GM12878 (cell line): ENCODE measurements around the gene USB1.

ENCODE experiments used
- EP300 ChIP-seq, 2 experiments: fragments of 150-350 bp in 1 of 2; IDR thresholded peaks; 2 replicates each; pipeline ENCODE4 v1.6.1; 2011 to 2012; ENCODE audit warnings: low read depth in 2 of 2, low read length in 2 of 2, borderline replicate concordance in 1 of 2, improper control_type of control experiment in 1 of 2, inconsistent platforms in 1 of 2; ENCODE audit not compliant: control insufficient read depth in 1 of 2
- ESRRA ChIP-seq: IDR thresholded peaks from 2 replicates; pipeline ENCODE4 v1.6.1; 2012; ENCODE audit warnings: mild to moderate bottlenecking, low read length, improper control_type of control experiment
- JUND ChIP-seq: IDR thresholded peaks from 2 replicates; pipeline ENCODE4 v1.6.1; 2012; ENCODE audit warnings: low read depth, mild to moderate bottlenecking, low read length, improper control_type of control experiment, moderate library complexity
- RAD21 ChIP-seq: IDR thresholded peaks from 2 replicates; pipeline ENCODE4 v1.6.1; 2011; ENCODE audit warnings: mild to moderate bottlenecking, low read depth, low read length, moderate library complexity; ENCODE audit not compliant: insufficient read depth
- SIN3A ChIP-seq: IDR thresholded peaks from 2 replicates; pipeline ENCODE4 v1.6.1; 2012; ENCODE audit warnings: low read depth, low read length, improper control_type of control experiment
- ZNF274 ChIP-seq: IDR thresholded peaks from one replicate; pipeline ENCODE4 v1.8.0; 2011; ENCODE audit not compliant: insufficient read length, insufficient read depth
- TF ChIP-seq, protein P1 (sequence below), 3 experiments: IDR thresholded peaks in 2 of 3; conservative IDR thresholded peaks in 1 of 3; 2 replicates each; pipeline ENCODE4 v1.5.1; 2011; ENCODE audit warnings: low read depth in 3 of 3, low read length in 3 of 3, mild to moderate bottlenecking in 3 of 3, control low read depth in 2 of 3, moderate library complexity in 2 of 3, inconsistent platforms in 1 of 3, mixed read lengths in 1 of 3; ENCODE audit not compliant: control insufficient read depth in 2 of 3, insufficient read depth in 1 of 3; ENCODE audit errors: extremely low read depth in 1 of 3

GRCh38 chr16:57960310-57960709, 40.9 kb upstream of the USB1 start:
- TF ChIP-seq, protein P1, sequence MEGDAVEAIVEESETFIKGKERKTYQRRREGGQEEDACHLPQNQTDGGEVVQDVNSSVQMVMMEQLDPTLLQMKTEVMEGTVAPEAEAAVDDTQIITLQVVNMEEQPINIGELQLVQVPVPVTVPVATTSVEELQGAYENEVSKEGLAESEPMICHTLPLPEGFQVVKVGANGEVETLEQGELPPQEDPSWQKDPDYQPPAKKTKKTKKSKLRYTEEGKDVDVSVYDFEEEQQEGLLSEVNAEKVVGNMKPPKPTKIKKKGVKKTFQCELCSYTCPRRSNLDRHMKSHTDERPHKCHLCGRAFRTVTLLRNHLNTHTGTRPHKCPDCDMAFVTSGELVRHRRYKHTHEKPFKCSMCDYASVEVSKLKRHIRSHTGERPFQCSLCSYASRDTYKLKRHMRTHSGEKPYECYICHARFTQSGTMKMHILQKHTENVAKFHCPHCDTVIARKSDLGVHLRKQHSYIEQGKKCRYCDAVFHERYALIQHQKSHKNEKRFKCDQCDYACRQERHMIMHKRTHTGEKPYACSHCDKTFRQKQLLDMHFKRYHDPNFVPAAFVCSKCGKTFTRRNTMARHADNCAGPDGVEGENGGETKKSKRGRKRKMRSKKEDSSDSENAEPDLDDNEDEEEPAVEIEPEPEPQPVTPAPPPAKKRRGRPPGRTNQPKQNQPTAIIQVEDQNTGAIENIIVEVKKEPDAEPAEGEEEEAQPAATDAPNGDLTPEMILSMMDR (IDR thresholded peaks at IDR 0.05 in 2 of 3, conservative IDR thresholded peaks at IDR 0.05 in 1 of 3; ENCODE audit: control insufficient read depth in 2 of 3, extremely low read depth in 1 of 3, insufficient read depth in 1 of 3, low read depth in 3 of 3, low read length in 3 of 3) = no peak
- TF ChIP-seq JUND = no peak
- TF ChIP-seq ZNF274 = no peak
- TF ChIP-seq RAD21 = no peak
- TF ChIP-seq EP300 (IDR thresholded peaks at IDR 0.05; ENCODE audit: borderline replicate concordance in 1 of 2, control insufficient read depth in 1 of 2, low read depth in 2 of 2, low read length in 2 of 2) = no peak
- no peak for TF ChIP-seq SIN3A
- TF ChIP-seq ESRRA = no peak
